Cerebellar nuclear complex (tissue), 1 donor: Measurements from ENCODE around the gene DHRS12.

Experiments
- DNase-seq, 2 experiments: peaks; one replicate each; lab custom pipeline; 2025; lab: John Stamatoyannopoulos, UW

The DHRS12 gene

GRCh38 chr13:51728275-51728673 is 75.7 kb downstream of the DHRS12 start:
- DNase-seq = no peak

GRCh38 chr13:51727634-51728274 is 76.2 kb downstream of the DHRS12 start:
- no peak for DNase-seq

GRCh38 chr13:51726446-51727193 is 77.3 kb downstream of the DHRS12 start:
- no peak for DNase-seq

GRCh38 chr13:51724721-51725120 is 79.2 kb downstream of the DHRS12 start:
- no peak for DNase-seq

GRCh38 chr13:51723529-51723928 is 80.4 kb downstream of the DHRS12 start:
- no peak for DNase-seq

- DNase-seq = peak in 1 of 2 experiments; percentile 13
Measured at GRCh38 chr13:51721496-51721895, 82.5 kb downstream of the DHRS12 start.

- no peak for DNase-seq
Measured at GRCh38 chr13:51719394-51719793, 84.6 kb downstream of the DHRS12 start.
